Activated B cell treated with CpG ODN at 0.5 μM for 24 hours (primary cell): ENCODE results near the gene ERC2. TPM values are rescaled to one million over a fixed set of nuclear protein-coding genes. Genes with fewer than 3 reads are reported as not detected.

Experiments
- ATAC-seq: fragments of 200-7000 bp; cut with Tn5 transposase; one replicate; pipeline ENCODE4 v1.10.0; 2021; ENCODE audit warnings: low read depth, mild to moderate bottlenecking, moderate library complexity
- CTCF ChIA-PET: fragments of 350-600 bp; sonication (Branson Sonifier 250); formaldehyde crosslinking; loops from one replicate; lab custom pipeline; 2021; ENCODE audit warnings: antibody characterized with exemption; lab: Charles Lee
- POLR2A ChIA-PET: fragments of 350-600 bp; sonication (Branson Sonifier 250); formaldehyde crosslinking; loops from one replicate; lab custom pipeline; 2021; ENCODE audit warnings: antibody characterized with exemption; lab: Charles Lee
- DNase-seq: peaks from one replicate; pipeline ENCODE4 v3.0.0; 2022
- H3K27ac Mint-ChIP-seq: one replicate; pipeline ENCODE4 v1.8.0; 2020; ENCODE audit warnings: mixed read lengths
- H3K27me3 Mint-ChIP-seq: one replicate; pipeline ENCODE4 v1.8.0; 2021; ENCODE audit warnings: mixed read lengths
- H3K36me3 Mint-ChIP-seq: one replicate; pipeline ENCODE4 v1.8.0; 2021; ENCODE audit warnings: low read depth, mixed read lengths
- H3K4me1 Mint-ChIP-seq: one replicate; pipeline ENCODE4 v1.8.0; 2021; ENCODE audit warnings: mixed read lengths
- H3K4me3 Mint-ChIP-seq: one replicate; pipeline ENCODE4 v1.8.0; 2020; ENCODE audit warnings: mild to moderate bottlenecking, mixed read lengths
- H3K9me3 Mint-ChIP-seq: one replicate; pipeline ENCODE4 v1.8.0; 2020; ENCODE audit warnings: mixed read lengths
- intact Hi-C: fragments of 100-400 bp; cut with micrococcal nuclease; formaldehyde crosslinking; loops from one replicate; pipeline ENCODE4 v1.15.1; 2024
- total RNA-seq: library from RNA; stranded (reverse); gene quantifications from 2 replicates; pipeline ENCODE4 v1.2.3, GENCODE V29; 2022
- TF ChIP-seq, protein P1 (sequence below): fragments of 200-600 bp; IDR thresholded peaks from one replicate; pipeline ENCODE4 v1.8.0; 2022; ENCODE audit warnings: antibody characterized with exemption, mild to moderate bottlenecking

ERC2 gene
- total RNA-seq, 1 donor from 2014 or later: not detected

DNA sequence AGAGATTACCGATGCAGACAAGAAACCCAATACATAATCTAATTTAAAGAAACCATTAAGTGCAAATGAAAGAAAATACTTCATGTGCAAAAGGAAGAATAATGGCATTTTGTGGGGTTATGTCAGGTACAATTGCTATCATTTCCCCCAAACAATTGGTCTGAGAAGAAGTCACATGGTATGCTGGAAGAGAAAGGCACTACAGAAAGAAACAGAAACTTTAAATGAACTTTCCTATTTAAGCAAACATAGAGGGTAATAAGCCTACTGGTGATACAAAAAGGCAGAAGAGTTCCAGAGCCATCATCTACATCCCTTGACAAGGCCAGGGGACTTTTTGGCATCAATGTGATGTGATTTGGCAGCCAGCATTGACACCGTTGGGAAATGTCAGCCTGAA is 678.8 kb downstream of the ERC2 start:
- no peaks in the 10 kb centered on the region for H3K27me3 Mint-ChIP-seq
- H3K9me3 Mint-ChIP-seq: no peaks in the 10 kb centered on the region
- H3K27ac Mint-ChIP-seq: no peak overlapping the region
- ATAC-seq (no peak), DNase-seq (no peak)
- intact Hi-C loops: no loop called here
- no peaks in the 10 kb centered on the region for H3K36me3 Mint-ChIP-seq
- H3K4me3 Mint-ChIP-seq: no peak overlapping the region
- H3K4me1 Mint-ChIP-seq: no peaks in the 10 kb centered on the region
- ChIA-PET CTCF (no interaction called here), POLR2A (no interaction called here)
- TF ChIP-seq, protein P1, sequence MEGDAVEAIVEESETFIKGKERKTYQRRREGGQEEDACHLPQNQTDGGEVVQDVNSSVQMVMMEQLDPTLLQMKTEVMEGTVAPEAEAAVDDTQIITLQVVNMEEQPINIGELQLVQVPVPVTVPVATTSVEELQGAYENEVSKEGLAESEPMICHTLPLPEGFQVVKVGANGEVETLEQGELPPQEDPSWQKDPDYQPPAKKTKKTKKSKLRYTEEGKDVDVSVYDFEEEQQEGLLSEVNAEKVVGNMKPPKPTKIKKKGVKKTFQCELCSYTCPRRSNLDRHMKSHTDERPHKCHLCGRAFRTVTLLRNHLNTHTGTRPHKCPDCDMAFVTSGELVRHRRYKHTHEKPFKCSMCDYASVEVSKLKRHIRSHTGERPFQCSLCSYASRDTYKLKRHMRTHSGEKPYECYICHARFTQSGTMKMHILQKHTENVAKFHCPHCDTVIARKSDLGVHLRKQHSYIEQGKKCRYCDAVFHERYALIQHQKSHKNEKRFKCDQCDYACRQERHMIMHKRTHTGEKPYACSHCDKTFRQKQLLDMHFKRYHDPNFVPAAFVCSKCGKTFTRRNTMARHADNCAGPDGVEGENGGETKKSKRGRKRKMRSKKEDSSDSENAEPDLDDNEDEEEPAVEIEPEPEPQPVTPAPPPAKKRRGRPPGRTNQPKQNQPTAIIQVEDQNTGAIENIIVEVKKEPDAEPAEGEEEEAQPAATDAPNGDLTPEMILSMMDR: no peak

DNA sequence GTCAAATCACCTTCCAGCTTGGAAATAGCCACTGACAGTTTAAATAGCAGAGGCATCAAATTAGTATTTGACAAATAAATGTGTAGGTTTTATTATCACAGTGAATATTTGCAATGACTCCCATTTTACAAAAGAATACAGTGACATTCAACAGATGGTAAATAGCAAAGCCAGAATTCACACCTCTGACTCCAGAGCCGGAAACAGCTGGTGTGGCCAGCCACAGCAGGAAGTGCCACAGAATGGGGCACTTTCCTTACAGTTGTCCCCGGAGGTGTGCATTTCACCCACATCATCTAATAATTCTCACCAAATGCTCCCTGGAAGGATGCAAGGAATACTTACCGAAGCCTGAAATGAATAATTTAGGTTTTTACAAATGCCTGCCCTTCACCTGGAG is 685.5 kb downstream of the ERC2 start:
- no peaks in the 10 kb centered on the region for H3K27me3 Mint-ChIP-seq
- peaks cover 3% of the 10 kb centered on the region for H3K9me3 Mint-ChIP-seq
- H3K4me1 Mint-ChIP-seq: no peaks in the 10 kb centered on the region
- intact Hi-C loops: no loop called here
- TF ChIP-seq, protein P1: no peak
- no peaks in the 10 kb centered on the region for H3K36me3 Mint-ChIP-seq
- H3K4me3 Mint-ChIP-seq: no peak overlapping the region
- ATAC-seq (no peak), DNase-seq (no peak)
- POLR2A ChIA-PET: no interaction called here
- CTCF ChIA-PET: no interaction called here
- no peak overlapping the region for H3K27ac Mint-ChIP-seq

DNA sequence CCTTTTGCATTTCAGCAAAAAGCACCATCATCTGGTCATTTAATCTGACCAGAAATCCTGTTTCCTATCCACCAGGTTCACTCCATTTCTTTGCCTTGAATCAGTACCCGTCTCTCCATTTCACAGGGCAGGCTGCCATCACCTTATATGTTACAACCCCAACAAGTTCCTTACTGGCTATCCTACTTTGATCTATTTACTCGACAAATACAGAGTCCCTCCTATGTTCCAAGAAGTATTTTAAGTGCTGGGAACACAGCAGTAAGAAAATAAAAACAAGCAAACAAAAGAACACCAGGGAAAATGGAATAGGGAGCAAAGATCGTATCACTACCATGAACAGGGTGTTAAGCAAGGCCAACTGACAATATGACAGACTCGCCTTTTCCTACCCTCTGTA is 685.9 kb downstream of the ERC2 start:
- Mint-ChIP-seq H3K9me3 (peaks cover 3% of the 10 kb centered on the region), H3K27me3 (no peaks in the 10 kb centered on the region), H3K4me3 (no peak overlapping the region), H3K27ac (no peak overlapping the region), H3K36me3 (no peaks in the 10 kb centered on the region), H3K4me1 (no peaks in the 10 kb centered on the region)
- POLR2A ChIA-PET: no interaction called here
- intact Hi-C loops: no loop called here
- ATAC-seq (no peak), DNase-seq (no peak)
- CTCF ChIA-PET: no interaction called here
- TF ChIP-seq, protein P1: no peak

DNA sequence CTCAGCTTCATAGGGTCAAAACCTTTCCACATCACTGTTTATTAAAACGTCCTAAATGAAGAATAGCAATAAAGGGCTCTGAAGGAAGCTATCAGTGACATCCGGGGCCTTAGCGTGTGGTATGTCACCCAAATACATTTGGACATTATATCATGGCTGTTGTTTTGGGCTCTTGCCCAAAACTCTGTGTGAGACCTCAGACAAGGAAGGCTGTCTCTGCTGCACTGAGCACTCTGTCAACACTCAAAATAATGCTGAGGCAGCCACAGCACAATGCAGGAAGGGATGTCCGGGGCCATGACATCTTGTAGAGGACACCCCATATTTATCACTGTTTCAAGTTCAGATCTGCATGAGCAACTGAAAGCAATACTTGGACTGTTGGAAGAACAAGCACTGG is 687.4 kb downstream of the ERC2 start:
- no peak for ATAC-seq
- Mint-ChIP-seq H3K4me1 (no peaks in the 10 kb centered on the region), H3K36me3 (no peaks in the 10 kb centered on the region), H3K9me3 (peaks cover 3% of the 10 kb centered on the region), H3K27ac (no peak overlapping the region), H3K4me3 (no peak overlapping the region), H3K27me3 (no peaks in the 10 kb centered on the region)
- no peak for DNase-seq
- ChIA-PET POLR2A (no interaction called here), CTCF (no interaction called here)
- TF ChIP-seq, protein P1: no peak
- intact Hi-C loops: no loop called here

DNA sequence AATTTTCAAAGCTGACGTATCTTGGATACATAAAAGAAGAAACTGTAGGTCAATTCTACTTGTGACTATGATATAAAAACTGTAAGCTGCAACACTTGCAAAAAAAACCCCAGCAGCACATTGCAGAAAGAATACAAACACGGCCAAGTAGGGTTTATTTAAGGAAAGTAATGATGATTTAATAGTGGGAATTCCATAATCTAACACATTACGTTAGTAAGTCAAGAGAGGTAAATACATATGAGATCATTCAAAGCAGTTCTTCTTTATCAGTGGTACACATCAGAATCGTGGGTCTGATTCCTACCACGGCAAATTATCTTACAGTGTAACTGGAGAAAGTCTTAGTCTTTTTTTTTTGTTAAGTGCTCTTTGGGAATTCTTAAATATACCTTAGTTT is 688.7 kb downstream of the ERC2 start:
- TF ChIP-seq, protein P1: no peak
- H3K9me3 Mint-ChIP-seq: peaks cover 3% of the 10 kb centered on the region
- CTCF ChIA-PET: no interaction called here
- H3K4me3 Mint-ChIP-seq: no peak overlapping the region
- H3K36me3 Mint-ChIP-seq: no peaks in the 10 kb centered on the region
- POLR2A ChIA-PET: no interaction called here
- H3K4me1 Mint-ChIP-seq: no peaks in the 10 kb centered on the region
- no peaks in the 10 kb centered on the region for H3K27me3 Mint-ChIP-seq
- no peak for DNase-seq
- intact Hi-C loops: no loop called here
- no peak overlapping the region for H3K27ac Mint-ChIP-seq
- ATAC-seq: no peak
